ENCODE data around the gene ERVW-1. TPM values are rescaled to one million over a fixed set of nuclear protein-coding genes. Genes with fewer than 3 reads are reported as not detected.

The ERVW-1 gene
- total and polyA plus RNA-seq, 2 of the 13 experiments (the other 11 are each of a cell fraction or from before 2014, with no cell fraction given) = not detected

GRCh38 chr7:92485974-92486373 lies 8.2 kb upstream of the ERVW-1 start (continued):
- no peak for TF ChIP-seq NKX3-1 (CRISPR knock-in tag; IDR thresholded peaks at IDR 0.05)
- TF ChIP-seq ATF6 (CRISPR knock-in tag; conservative IDR thresholded peaks at IDR 0.05) = no peak
- no peak for TF ChIP-seq HES4 (CRISPR knock-in tag; IDR thresholded peaks at IDR 0.05; ENCODE audit: borderline replicate concordance)
- no peak for TF ChIP-seq TP53 (CRISPR knock-in tag; conservative IDR thresholded peaks at IDR 0.05)
- TF ChIP-seq, protein P1, sequence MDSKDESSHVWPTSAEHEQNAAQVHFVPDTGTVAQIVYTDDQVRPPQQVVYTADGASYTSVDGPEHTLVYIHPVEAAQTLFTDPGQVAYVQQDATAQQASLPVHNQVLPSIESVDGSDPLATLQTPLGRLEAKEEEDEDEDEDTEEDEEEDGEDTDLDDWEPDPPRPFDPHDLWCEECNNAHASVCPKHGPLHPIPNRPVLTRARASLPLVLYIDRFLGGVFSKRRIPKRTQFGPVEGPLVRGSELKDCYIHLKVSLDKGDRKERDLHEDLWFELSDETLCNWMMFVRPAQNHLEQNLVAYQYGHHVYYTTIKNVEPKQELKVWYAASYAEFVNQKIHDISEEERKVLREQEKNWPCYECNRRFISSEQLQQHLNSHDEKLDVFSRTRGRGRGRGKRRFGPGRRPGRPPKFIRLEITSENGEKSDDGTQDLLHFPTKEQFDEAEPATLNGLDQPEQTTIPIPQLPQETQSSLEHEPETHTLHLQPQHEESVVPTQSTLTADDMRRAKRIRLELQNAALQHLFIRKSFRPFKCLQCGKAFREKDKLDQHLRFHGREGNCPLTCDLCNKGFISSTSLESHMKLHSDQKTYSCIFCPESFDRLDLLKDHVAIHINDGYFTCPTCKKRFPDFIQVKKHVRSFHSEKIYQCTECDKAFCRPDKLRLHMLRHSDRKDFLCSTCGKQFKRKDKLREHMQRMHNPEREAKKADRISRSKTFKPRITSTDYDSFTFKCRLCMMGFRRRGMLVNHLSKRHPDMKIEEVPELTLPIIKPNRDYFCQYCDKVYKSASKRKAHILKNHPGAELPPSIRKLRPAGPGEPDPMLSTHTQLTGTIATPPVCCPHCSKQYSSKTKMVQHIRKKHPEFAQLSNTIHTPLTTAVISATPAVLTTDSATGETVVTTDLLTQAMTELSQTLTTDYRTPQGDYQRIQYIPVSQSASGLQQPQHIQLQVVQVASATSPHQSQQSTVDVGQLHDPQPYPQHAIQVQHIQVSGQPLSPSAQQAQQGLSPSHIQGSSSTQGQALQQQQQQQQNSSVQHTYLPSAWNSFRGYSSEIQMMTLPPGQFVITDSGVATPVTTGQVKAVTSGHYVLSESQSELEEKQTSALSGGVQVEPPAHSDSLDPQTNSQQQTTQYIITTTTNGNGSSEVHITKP (CRISPR knock-in tag; IDR thresholded peaks at IDR 0.05; ENCODE audit: low read depth) = no peak
- no peak for TF ChIP-seq ZC3H4 (CRISPR knock-in tag; IDR thresholded peaks at IDR 0.05; ENCODE audit: borderline replicate concordance)
- TF ChIP-seq MLLT10 (CRISPR knock-in tag; IDR thresholded peaks at IDR 0.05) = no peak
- TF ChIP-seq KLF9 (CRISPR knock-in tag; IDR thresholded peaks at IDR 0.05; ENCODE audit: low read depth) = no peak
- no peak for TF ChIP-seq NCOA5 (CRISPR knock-in tag; IDR thresholded peaks at IDR 0.05)
